ENCODE data around the gene ITGAD. TPM values are rescaled to one million over a fixed set of nuclear protein-coding genes. Genes with fewer than 3 reads are reported as not detected.

Gene ITGAD
- total RNA-seq, 1 donor from 2014 or later = not detected

GRCh38 chr16:31351246-31351941 is 41.7 kb upstream of the ITGAD start:
- Mint-ChIP-seq H3K4me1 (no peaks in the 10 kb centered on the region), H3K4me3 (no peak overlapping the region), H3K27me3 (ENCODE audit: low read depth) (peaks cover 35% of the 10 kb centered on the region), H3K27ac (no peak overlapping the region), H3K36me3 (no peaks in the 10 kb centered on the region), H3K9me3 (no peaks in the 10 kb centered on the region)
- no peak for DNase-seq (ENCODE audit: low spot score in 2 of 2, unreplicated experiment in 2 of 2)
- TF ChIP-seq, protein P1, sequence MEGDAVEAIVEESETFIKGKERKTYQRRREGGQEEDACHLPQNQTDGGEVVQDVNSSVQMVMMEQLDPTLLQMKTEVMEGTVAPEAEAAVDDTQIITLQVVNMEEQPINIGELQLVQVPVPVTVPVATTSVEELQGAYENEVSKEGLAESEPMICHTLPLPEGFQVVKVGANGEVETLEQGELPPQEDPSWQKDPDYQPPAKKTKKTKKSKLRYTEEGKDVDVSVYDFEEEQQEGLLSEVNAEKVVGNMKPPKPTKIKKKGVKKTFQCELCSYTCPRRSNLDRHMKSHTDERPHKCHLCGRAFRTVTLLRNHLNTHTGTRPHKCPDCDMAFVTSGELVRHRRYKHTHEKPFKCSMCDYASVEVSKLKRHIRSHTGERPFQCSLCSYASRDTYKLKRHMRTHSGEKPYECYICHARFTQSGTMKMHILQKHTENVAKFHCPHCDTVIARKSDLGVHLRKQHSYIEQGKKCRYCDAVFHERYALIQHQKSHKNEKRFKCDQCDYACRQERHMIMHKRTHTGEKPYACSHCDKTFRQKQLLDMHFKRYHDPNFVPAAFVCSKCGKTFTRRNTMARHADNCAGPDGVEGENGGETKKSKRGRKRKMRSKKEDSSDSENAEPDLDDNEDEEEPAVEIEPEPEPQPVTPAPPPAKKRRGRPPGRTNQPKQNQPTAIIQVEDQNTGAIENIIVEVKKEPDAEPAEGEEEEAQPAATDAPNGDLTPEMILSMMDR (IDR thresholded peaks at IDR 0.05; ENCODE audit: unreplicated experiment) = no peak

DNA sequence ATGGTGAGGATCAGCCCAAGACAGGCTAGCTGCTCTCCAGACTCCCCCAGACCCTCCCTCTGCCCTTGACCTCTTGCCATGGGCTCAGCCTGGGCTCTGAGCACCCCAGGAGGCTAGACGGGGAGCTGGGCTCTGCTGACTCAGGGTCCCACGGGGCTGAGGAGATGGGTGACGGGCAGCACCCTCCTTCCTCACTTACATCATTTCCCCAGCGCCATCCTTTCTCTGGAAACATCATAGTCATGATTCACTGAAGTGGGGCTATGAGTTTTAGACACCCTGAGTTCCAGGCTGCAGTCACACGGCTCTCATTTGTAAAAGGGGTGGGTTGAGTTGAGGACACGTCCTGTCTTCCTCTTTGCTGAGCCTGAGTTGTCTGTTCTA is 41.2 kb upstream of the ITGAD start:
- TF ChIP-seq, protein P1 (IDR thresholded peaks at IDR 0.05; ENCODE audit: unreplicated experiment) = no peak
- Mint-ChIP-seq H3K27ac (no peak overlapping the region), H3K9me3 (no peaks in the 10 kb centered on the region), H3K27me3 (ENCODE audit: low read depth) (peaks cover 32% of the 10 kb centered on the region), H3K36me3 (no peaks in the 10 kb centered on the region), H3K4me1 (no peaks in the 10 kb centered on the region), H3K4me3 (no peak overlapping the region)
- DNase-seq (ENCODE audit: low spot score in 2 of 2, unreplicated experiment in 2 of 2) = no peak

GRCh38 chr16:31352376-31353115 is 40.6 kb upstream of the ITGAD start:
- DNase-seq (ENCODE audit: low spot score in 2 of 2, unreplicated experiment in 2 of 2) = no peak
- H3K27me3 Mint-ChIP-seq (ENCODE audit: low read depth) = peaks cover 32% of the 10 kb centered on the region
- no peaks in the 10 kb centered on the region for H3K4me1 Mint-ChIP-seq
- no peak overlapping the region for H3K4me3 Mint-ChIP-seq
- H3K36me3 Mint-ChIP-seq = no peaks in the 10 kb centered on the region
- no peaks in the 10 kb centered on the region for H3K9me3 Mint-ChIP-seq
- TF ChIP-seq, protein P1 (IDR thresholded peaks at IDR 0.05; ENCODE audit: unreplicated experiment) = no peak
- no peak overlapping the region for H3K27ac Mint-ChIP-seq

GRCh38 chr16:31354394-31355291 is 38.5 kb upstream of the ITGAD start, which contains the start of gene ITGAX:
TSS of gene ITGAX (plus strand) at chr16:31355176. CDS start at chr16:31355255, 79 bp downstream.
- Mint-ChIP-seq H3K27ac (no peak within 1 kb of the TSS), H3K4me1 (no peaks in the 10 kb centered on the region), H3K9me3 (no peaks in the 10 kb centered on the region), H3K27me3 (ENCODE audit: low read depth) (peaks cover 20% of the 10 kb centered on the region), H3K4me3 (no peak within 1 kb of the TSS), H3K36me3 (no peaks in the 10 kb centered on the region)
- TF ChIP-seq, protein P1 (IDR thresholded peaks at IDR 0.05; ENCODE audit: unreplicated experiment) = no peak
- DNase-seq (ENCODE audit: low spot score in 2 of 2, unreplicated experiment in 2 of 2) = no peak

GRCh38 chr16:31355431-31356100 is 37.6 kb upstream of the ITGAD start:
- Mint-ChIP-seq H3K27me3 (ENCODE audit: low read depth) (peaks cover 18% of the 10 kb centered on the region), H3K36me3 (no peaks in the 10 kb centered on the region), H3K4me3 (no peak overlapping the region), H3K4me1 (no peaks in the 10 kb centered on the region), H3K27ac (no peak overlapping the region), H3K9me3 (no peaks in the 10 kb centered on the region)
- DNase-seq (ENCODE audit: low spot score in 2 of 2, unreplicated experiment in 2 of 2) = no peak
- TF ChIP-seq, protein P1 (IDR thresholded peaks at IDR 0.05; ENCODE audit: unreplicated experiment) = no peak

Data from mesothelial cell of epicardium (in vitro differentiated cells).